Upper lobe of left lung (tissue), 4 donors: ENCODE data around the gene COMMD4.

Experiments used
- POLR2A ChIP-seq, 4 donors: fragments of 450-650 bp; IDR thresholded peaks; one replicate each; pipeline ENCODE4 v1.5.1; 2016 to 2017; ENCODE audit warnings: antibody characterized with exemption in 4 of 4, mild to moderate bottlenecking in 2 of 4
- POLR2AphosphoS5 ChIP-seq, 2 donors: sonication (generic); formaldehyde crosslinking; IDR thresholded peaks; one replicate each; pipeline ENCODE4 v1.5.1; 2017; ENCODE audit warnings: antibody characterized with exemption in 2 of 2
- TF ChIP-seq, protein P1 (sequence below), 6 experiments: fragments of 450-650 bp in 4 of 6; fragments of 200-600 bp in 2 of 6; sonication (generic) in 2 of 6; IDR thresholded peaks; one replicate each; pipeline ENCODE4 v1.5.1; 2016 to 2019; ENCODE audit warnings: antibody characterized with exemption in 6 of 6

DNA sequence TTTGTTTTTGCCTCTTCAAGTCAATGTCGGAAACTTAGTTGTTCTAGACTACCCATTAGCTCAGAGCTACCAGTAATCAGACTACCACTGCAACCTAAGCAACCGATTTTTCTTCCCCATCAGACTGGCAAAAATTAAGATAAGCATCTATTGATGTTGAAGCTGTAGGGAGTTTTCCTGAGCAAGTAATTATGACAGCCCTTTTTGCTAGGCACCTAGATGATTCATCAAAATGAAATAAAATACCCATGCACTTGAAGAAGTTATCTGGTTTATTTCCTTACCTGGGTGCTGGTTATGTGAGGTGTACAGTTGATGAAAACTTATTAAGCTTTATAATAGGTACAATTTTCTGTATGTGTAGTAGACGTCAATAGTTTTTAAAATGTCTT is 554 bp upstream of the COMMD4 start:
- TF ChIP-seq, protein P1, sequence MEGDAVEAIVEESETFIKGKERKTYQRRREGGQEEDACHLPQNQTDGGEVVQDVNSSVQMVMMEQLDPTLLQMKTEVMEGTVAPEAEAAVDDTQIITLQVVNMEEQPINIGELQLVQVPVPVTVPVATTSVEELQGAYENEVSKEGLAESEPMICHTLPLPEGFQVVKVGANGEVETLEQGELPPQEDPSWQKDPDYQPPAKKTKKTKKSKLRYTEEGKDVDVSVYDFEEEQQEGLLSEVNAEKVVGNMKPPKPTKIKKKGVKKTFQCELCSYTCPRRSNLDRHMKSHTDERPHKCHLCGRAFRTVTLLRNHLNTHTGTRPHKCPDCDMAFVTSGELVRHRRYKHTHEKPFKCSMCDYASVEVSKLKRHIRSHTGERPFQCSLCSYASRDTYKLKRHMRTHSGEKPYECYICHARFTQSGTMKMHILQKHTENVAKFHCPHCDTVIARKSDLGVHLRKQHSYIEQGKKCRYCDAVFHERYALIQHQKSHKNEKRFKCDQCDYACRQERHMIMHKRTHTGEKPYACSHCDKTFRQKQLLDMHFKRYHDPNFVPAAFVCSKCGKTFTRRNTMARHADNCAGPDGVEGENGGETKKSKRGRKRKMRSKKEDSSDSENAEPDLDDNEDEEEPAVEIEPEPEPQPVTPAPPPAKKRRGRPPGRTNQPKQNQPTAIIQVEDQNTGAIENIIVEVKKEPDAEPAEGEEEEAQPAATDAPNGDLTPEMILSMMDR (IDR thresholded peaks at IDR 0.05) = no peak
- no peak for TF ChIP-seq POLR2A (IDR thresholded peaks at IDR 0.05)
- no peak for TF ChIP-seq POLR2AphosphoS5 (IDR thresholded peaks at IDR 0.05)
